ENCODE data around the gene KDM5B. TPM values are rescaled to one million over a fixed set of nuclear protein-coding genes. Genes with fewer than 3 reads are reported as not detected.
A peak's percentile ranks its signal among the peaks of the same experiment; 100 is the strongest.
"Not testable (repeated sequence)": the region's sequence is repeated elsewhere in the genome, so short reads cannot be mapped to it uniquely, and the experiment has no call there.

Gene KDM5B
- polyA plus RNA-seq, 4 donors = 97.1 to 114 (median 104) TPM

GRCh38 chr1:202723046-202723445 is 85.2 kb downstream of the KDM5B start:
- DNase-seq (ENCODE audit: low read depth in 4 of 4, low spot score in 3 of 4) = not testable (repeated sequence)

- DNase-seq (ENCODE audit: low read depth in 4 of 4, low spot score in 3 of 4) = no peak
Measured at GRCh38 chr1:202716654-202717053, 91.6 kb downstream of the KDM5B start.

GRCh38 chr1:202714202-202714601 is 94.0 kb downstream of the KDM5B start:
- DNase-seq (ENCODE audit: low read depth in 4 of 4, low spot score in 3 of 4) = not testable (repeated sequence)

- DNase-seq (ENCODE audit: low read depth in 4 of 4, low spot score in 3 of 4) = no peak
Measured at GRCh38 chr1:202713110-202713509, 95.1 kb downstream of the KDM5B start.

GRCh38 chr1:202711949-202712635 is 96.1 kb downstream of the KDM5B start:
- DNase-seq (ENCODE audit: low read depth in 4 of 4, low spot score in 3 of 4) = no peak

- DNase-seq (ENCODE audit: low read depth in 4 of 4, low spot score in 3 of 4) = no peak
Measured at GRCh38 chr1:202710070-202711045, 97.9 kb downstream of the KDM5B start, which contains the start of gene SYT2. SYT2 (minus strand) TSS chr1:202710454; CDS start chr1:202605772, 104,682 bp downstream.

GRCh38 chr1:202709276-202710041 is 98.8 kb downstream of the KDM5B start:
- no peak for DNase-seq (ENCODE audit: low read depth in 4 of 4, low spot score in 3 of 4)

- no peak for DNase-seq (ENCODE audit: low read depth in 4 of 4, low spot score in 3 of 4)
Measured at GRCh38 chr1:202708456-202709275, 99.6 kb downstream of the KDM5B start.

- no peak for DNase-seq (ENCODE audit: low read depth in 4 of 4, low spot score in 3 of 4)
Measured at GRCh38 chr1:202706851-202707250, 101.4 kb downstream of the KDM5B start.

- DNase-seq (ENCODE audit: low read depth in 4 of 4, low spot score in 3 of 4) = no peak
Measured at GRCh38 chr1:202704601-202705000, 103.6 kb downstream of the KDM5B start.

- no peak for DNase-seq (ENCODE audit: low read depth in 4 of 4, low spot score in 3 of 4)
Measured at GRCh38 chr1:202703191-202703590, 105.0 kb downstream of the KDM5B start.

- DNase-seq (ENCODE audit: low read depth in 4 of 4, low spot score in 3 of 4) = no peak
Measured at GRCh38 chr1:202702088-202702487, 106.1 kb downstream of the KDM5B start.

GRCh38 chr1:202701200-202701599 is 107.0 kb downstream of the KDM5B start:
- DNase-seq (ENCODE audit: low read depth in 4 of 4, low spot score in 3 of 4) = no peak

- no peak for DNase-seq (ENCODE audit: low read depth in 4 of 4, low spot score in 3 of 4)
Measured at GRCh38 chr1:202700061-202700460, 108.2 kb downstream of the KDM5B start.

GRCh38 chr1:202698276-202698675 is 109.9 kb downstream of the KDM5B start:
- no peak for DNase-seq (ENCODE audit: low read depth in 4 of 4, low spot score in 3 of 4)

- no peak for DNase-seq (ENCODE audit: low read depth in 4 of 4, low spot score in 3 of 4)
Measured at GRCh38 chr1:202697038-202697437, 111.2 kb downstream of the KDM5B start.

- no peak for DNase-seq (ENCODE audit: low read depth in 4 of 4, low spot score in 3 of 4)
Measured at GRCh38 chr1:202694314-202694713, 113.9 kb downstream of the KDM5B start.

- DNase-seq (ENCODE audit: low read depth in 4 of 4, low spot score in 3 of 4) = peak; percentile 46 to 69 (median 54)
Measured at GRCh38 chr1:202692959-202693555, 115.2 kb downstream of the KDM5B start.

GRCh38 chr1:202691816-202692215 is 116.4 kb downstream of the KDM5B start:
- no peak for DNase-seq (ENCODE audit: low read depth in 4 of 4, low spot score in 3 of 4)
